H9 (cell line): ENCODE results near the gene PHLDB1. TPM values are rescaled to one million over a fixed set of nuclear protein-coding genes. Genes with fewer than 3 reads are reported as not detected.

Source experiments
- DNase-seq: peaks from one replicate; pipeline ENCODE4 v3.0.0-alpha.2; 2017
- H2AFZ ChIP-seq: one replicate; pipeline ENCODE4 v1.6.1; 2013; ENCODE audit warnings: mild to moderate bottlenecking, low read length, control low read depth, moderate library complexity
- H2AK5ac ChIP-seq: 2 replicates; pipeline ENCODE4 v1.6.1; 2013; ENCODE audit warnings: low read length, control low read depth, mixed read lengths; ENCODE audit not compliant: insufficient read length
- H2BK120ac ChIP-seq: one replicate; pipeline ENCODE4 v1.6.1; 2013; ENCODE audit warnings: low read depth, mild to moderate bottlenecking, low read length, control low read depth, inconsistent platforms; ENCODE audit not compliant: poor library complexity, severe bottlenecking
- H2BK12ac ChIP-seq: 2 replicates; pipeline ENCODE4 v1.6.1; 2013; ENCODE audit warnings: low read length, control low read depth, mixed read lengths, low read depth; ENCODE audit not compliant: insufficient read length
- H2BK15ac ChIP-seq: 2 replicates; pipeline ENCODE4 v1.6.1; 2013; ENCODE audit warnings: low read depth, low read length, control low read depth
- H2BK20ac ChIP-seq: one replicate; pipeline ENCODE4 v1.6.1; 2013; ENCODE audit warnings: low read depth, mild to moderate bottlenecking, low read length, control low read depth, inconsistent platforms; ENCODE audit not compliant: poor library complexity, severe bottlenecking
- H2BK5ac ChIP-seq: 2 replicates; pipeline ENCODE4 v1.6.1; 2013; ENCODE audit warnings: low read length, control low read depth, mixed read lengths; ENCODE audit not compliant: insufficient read length
- H3K14ac ChIP-seq: 2 replicates; pipeline ENCODE4 v1.6.1; 2013; ENCODE audit warnings: low read length, control low read depth; ENCODE audit not compliant: insufficient read depth
- H3K18ac ChIP-seq: 2 replicates; pipeline ENCODE4 v1.6.1; 2013; ENCODE audit warnings: low read depth, mild to moderate bottlenecking, mixed read lengths, low read length, control low read depth; ENCODE audit not compliant: insufficient read length
- H3K23ac ChIP-seq: 2 replicates; pipeline ENCODE4 v1.6.1; 2013; ENCODE audit warnings: low read length, control low read depth, mixed read lengths, low read depth; ENCODE audit not compliant: insufficient read length
- H3K23me2 ChIP-seq: 2 replicates; pipeline ENCODE4 v1.6.1; 2013; ENCODE audit warnings: low read depth, mild to moderate bottlenecking, mixed read lengths, low read length, control low read depth; ENCODE audit not compliant: insufficient read length, poor library complexity, severe bottlenecking
- H3K27ac ChIP-seq: 2 replicates; pipeline ENCODE4 v1.5.1; 2013; ENCODE audit warnings: low read length, control low read depth, mixed read lengths, low read depth; ENCODE audit not compliant: insufficient read length
- H3K27me3 ChIP-seq: 2 replicates; pipeline ENCODE4 v1.6.1; 2013; ENCODE audit warnings: low read length, control low read depth, inconsistent platforms; ENCODE audit not compliant: insufficient read depth
- H3K4ac ChIP-seq: 2 replicates; pipeline ENCODE4 v1.6.1; 2013; ENCODE audit warnings: low read depth, mild to moderate bottlenecking, control low read depth, inconsistent platforms, low read length, moderate library complexity
- H3K4me1 ChIP-seq: 2 replicates; pipeline ENCODE4 v1.6.1; 2013; ENCODE audit warnings: low read length, control low read depth, inconsistent platforms; ENCODE audit not compliant: insufficient read depth
- H3K4me2 ChIP-seq: 2 replicates; pipeline ENCODE4 v1.6.1; 2013; ENCODE audit warnings: low read length, control low read depth, mixed read lengths; ENCODE audit not compliant: insufficient read length, insufficient read depth
- H3K56ac ChIP-seq: 2 replicates; pipeline ENCODE4 v1.6.1; 2013; ENCODE audit warnings: low read depth, mild to moderate bottlenecking, mixed read lengths, low read length, control low read depth; ENCODE audit not compliant: insufficient read length
- H3K79me1 ChIP-seq: 2 replicates; pipeline ENCODE4 v1.6.1; 2013; ENCODE audit warnings: low read depth, mild to moderate bottlenecking, moderate library complexity, low read length, control low read depth, inconsistent platforms; ENCODE audit not compliant: insufficient read depth, poor library complexity, severe bottlenecking
- H3K79me2 ChIP-seq: 2 replicates; pipeline ENCODE4 v1.6.1; 2013; ENCODE audit warnings: low read length, control low read depth, inconsistent platforms; ENCODE audit not compliant: insufficient read depth
- H3K9ac ChIP-seq: 2 replicates; pipeline ENCODE4 v1.6.1; 2013; ENCODE audit warnings: low read length, control low read depth, mixed read lengths; ENCODE audit not compliant: insufficient read length; ENCODE audit errors: extremely low read depth
- H3K9me3 ChIP-seq: one replicate; pipeline ENCODE4 v1.6.1; 2013; ENCODE audit warnings: low read depth, low read length, inconsistent platforms; ENCODE audit not compliant: control insufficient read depth
- H3T11ph ChIP-seq: one replicate; pipeline ENCODE4 v1.6.1; 2013; ENCODE audit warnings: mild to moderate bottlenecking, low read length, control low read depth, inconsistent platforms
- H4K20me1 ChIP-seq: one replicate; pipeline ENCODE4 v1.6.1; 2013; ENCODE audit not compliant: control insufficient read depth, insufficient read length, insufficient read depth
- H4K5ac ChIP-seq: 2 replicates; pipeline ENCODE4 v1.6.1; 2013; ENCODE audit warnings: low read depth, mild to moderate bottlenecking, mixed read lengths, low read length, control low read depth; ENCODE audit not compliant: insufficient read length
- H4K8ac ChIP-seq: replicated peaks from 2 replicates; pipeline ENCODE4 v1.6.1; 2013; ENCODE audit warnings: low read length, control low read depth, mixed read lengths, low read depth; ENCODE audit not compliant: insufficient read length
- H4K91ac ChIP-seq: 2 replicates; pipeline ENCODE4 v1.6.1; 2013; ENCODE audit warnings: low read depth, mild to moderate bottlenecking, moderate library complexity, mixed read lengths, low read length, control low read depth; ENCODE audit not compliant: insufficient read length
- H3K27ac Mint-ChIP-seq, 3 experiments: 2 replicates in 2 of 3; 3 replicates in 1 of 3; pipeline ENCODE4 v1.8.0; 2020 to 2021; ENCODE audit warnings: mixed read lengths in 3 of 3, mild to moderate bottlenecking in 1 of 3, moderate library complexity in 1 of 3
- H3K27me3 Mint-ChIP-seq: 2 replicates; pipeline ENCODE4 v1.8.0; 2021; ENCODE audit warnings: low read depth, mild to moderate bottlenecking, moderate library complexity, mixed read lengths
- H3K36me3 Mint-ChIP-seq, 3 experiments: 2 replicates in 2 of 3; 3 replicates in 1 of 3; pipeline ENCODE4 v1.8.0; 2020 to 2021; ENCODE audit warnings: low read depth in 3 of 3, mixed read lengths in 3 of 3; ENCODE audit not compliant: insufficient read depth in 1 of 3
- H3K4me1 Mint-ChIP-seq, 2 experiments: 2 replicates each; pipeline ENCODE4 v1.8.0; 2020; ENCODE audit warnings: mixed read lengths in 2 of 2
- H3K4me3 Mint-ChIP-seq, 2 experiments: 2 replicates in 1 of 2; 3 replicates in 1 of 2; pipeline ENCODE4 v1.8.0; 2020 to 2021; ENCODE audit warnings: mild to moderate bottlenecking in 2 of 2, mixed read lengths in 2 of 2, moderate library complexity in 1 of 2
- H3K9me3 Mint-ChIP-seq, 2 experiments: 2 replicates in 1 of 2; 3 replicates in 1 of 2; pipeline ENCODE4 v1.8.0; 2020; ENCODE audit warnings: mild to moderate bottlenecking in 2 of 2, mixed read lengths in 2 of 2, moderate library complexity in 1 of 2
- CTCF ChIP-seq: fragments of 200-600 bp; sonication (generic); conservative IDR thresholded peaks from 3 replicates; pipeline ENCODE4 v1.8.0; 2021; ENCODE audit warnings: antibody characterized with exemption, mild to moderate bottlenecking
- WGBS: extraction: QIAGEN DNeasy Blood & Tissue Kit; methylation state at CpG from one replicate; pipeline ENCODE4 v1.1.7; 2013; ENCODE audit warnings: missing lambda C conversion rate, low lambda C conversion rate, mixed read lengths; ENCODE audit not compliant: insufficient read length; ENCODE audit errors: extremely low coverage; 5-methylcytosine and 5-hydroxymethylcytosine counted together
- total RNA-seq: library from RNA; stranded (reverse); gene quantifications from 2 replicates; pipeline ENCODE4 v1.2.1, GENCODE V29; 2021

The PHLDB1 gene
- total RNA-seq, 1 experiment from 2014 or later = 56.0 TPM

GRCh38 chr11:118673361-118674081 is 66.1 kb downstream of the PHLDB1 start:
- H3K27ac ChIP-seq = no peak overlapping the region
- H3K18ac ChIP-seq = no peak overlapping the region
- no peak overlapping the region for H3K14ac ChIP-seq
- Mint-ChIP-seq H3K36me3 (peaks cover 4 to 7% (median 6%) of the 10 kb centered on the region in 3 experiments; a peak in 5 of 7 replicates), H3K9me3 (peaks cover 21 to 33% of the 10 kb centered on the region in 2 experiments), H3K27ac (peak overlapping the region in 1 of 3 experiments; percentile 80; a peak in 2 of 7 replicates), H3K4me3 (no peak overlapping the region), H3K27me3 (peaks cover 6% of the 10 kb centered on the region), H3K4me1 (no peaks in the 10 kb centered on the region)
- no peak overlapping the region for H2BK12ac ChIP-seq
- no peak overlapping the region for H2BK5ac ChIP-seq
- H4K8ac ChIP-seq = no peak overlapping the region
- H4K20me1 ChIP-seq = no peaks in the 10 kb centered on the region
- H3K9me3 ChIP-seq = no peaks in the 10 kb centered on the region
- H3K79me2 ChIP-seq = no peaks in the 10 kb centered on the region
- no peak overlapping the region for H2BK120ac ChIP-seq
- H4K91ac ChIP-seq = no peak overlapping the region
- no peak overlapping the region for H4K5ac ChIP-seq
- H3K23ac ChIP-seq = no peak overlapping the region
- no peaks in the 10 kb centered on the region for H3K79me1 ChIP-seq
- H3T11ph ChIP-seq = no peak overlapping the region
- DNase-seq = no peak
- H3K56ac ChIP-seq = no peak overlapping the region
- H3K4ac ChIP-seq = no peak overlapping the region
- H2BK20ac ChIP-seq = no peak overlapping the region
- no peaks in the 10 kb centered on the region for H3K23me2 ChIP-seq
- no peak overlapping the region for H2AFZ ChIP-seq
- WGBS = no CpG with 5 or more reads among the region's 6 CpGs
- H2AK5ac ChIP-seq = no peak overlapping the region
- H2BK15ac ChIP-seq = no peak overlapping the region
- TF ChIP-seq CTCF = no peak
- H3K4me2 ChIP-seq = no peak overlapping the region
- no peaks in the 10 kb centered on the region; the same call in 1 of the 2 replicates for H3K27me3 ChIP-seq
- no peak overlapping the region for H3K9ac ChIP-seq
- H3K4me1 ChIP-seq = no peaks in the 10 kb centered on the region
